K562 (cell line): ENCODE measurements around the gene RCSD1. TPM values are rescaled to one million over a fixed set of nuclear protein-coding genes. Genes with fewer than 3 reads are reported as not detected.

Source experiments
- ATAC-seq: fragments of 200-7000 bp; cut with Tn5 transposase; 3 replicates; pipeline ENCODE4 v1.9.1; 2020; ENCODE audit warnings: moderate library complexity
- BruUV-seq: library from RNA; stranded (reverse); fragments of 400-500 nt; replicated peaks from 2 replicates; lab custom pipeline; 2021; lab: Mats Ljungman, UMichigan
- CTCF ChIA-PET: fragments of 300-600 bp; formaldehyde crosslinking; extraction: SDS; loops from one replicate; lab custom pipeline; 2021; ENCODE audit warnings: low intra/inter-chr PET ratio; lab: Yijun Ruan, JAX
- POLR2A ChIA-PET: fragments of 300-600, 350-650 bp; sonication (Branson Sonifier 250); formaldehyde crosslinking; extraction: SDS; loops from one replicate; lab custom pipeline; 2021; ENCODE audit warnings: antibody characterized with exemption, inconsistent platforms; lab: Yijun Ruan, JAX
- DNase-seq, 4 experiments: peaks; one replicate each; pipeline versions ENCODE4 v3.0.0 to v3.0.0-alpha.2; 2011 to 2018; ENCODE audit warnings: low spot score in 3 of 4, mixed read lengths in 3 of 4; ENCODE audit errors: extremely low read depth in 1 of 4
- FAIRE-seq: peaks from 2 replicates; lab custom pipeline; 2011; peaks lifted over from hg19 to GRCh38; lab: Jason Lieb, UNC
- H2AFZ ChIP-seq: 2 replicates; pipeline ENCODE4 v1.6.0; 2011; ENCODE audit warnings: low read depth, low read length, control low read depth, inconsistent platforms
- H3K27ac ChIP-seq: fragments of 200-600 bp; 3 replicates; pipeline ENCODE4 v1.8.0; 2011; ENCODE audit warnings: low read depth, mild to moderate bottlenecking, control low read depth, inconsistent platforms, low read length, moderate library complexity, mixed read lengths; ENCODE audit errors: extremely low read depth
- H3K27me3 ChIP-seq, 2 experiments: fragments of 300-600 bp in 1 of 2; 2 replicates in 1 of 2; 3 replicates in 1 of 2; pipeline versions ENCODE4 v1.6.0 to v1.8.0; 2011; ENCODE audit warnings: inconsistent platforms in 2 of 2, low read length in 2 of 2, mild to moderate bottlenecking in 1 of 2, mixed read lengths in 1 of 2, moderate library complexity in 1 of 2; ENCODE audit not compliant: control insufficient read depth in 2 of 2, insufficient read depth in 2 of 2
- H3K36me3 ChIP-seq: fragments of 300-600 bp; 3 replicates; pipeline ENCODE4 v1.8.0; 2011; ENCODE audit warnings: mild to moderate bottlenecking, low read length, inconsistent platforms; ENCODE audit not compliant: control insufficient read depth, insufficient read depth
- H3K4me1 ChIP-seq, 2 experiments: fragments of 200-600 bp in 1 of 2; replicated peaks in 1 of 2; 2 replicates in 1 of 2; 3 replicates in 1 of 2; pipeline versions ENCODE4 v1.5.1 to v1.8.0; 2011; ENCODE audit warnings: inconsistent platforms in 2 of 2, low read length in 2 of 2, mild to moderate bottlenecking in 1 of 2, mixed read lengths in 1 of 2, moderate library complexity in 1 of 2; ENCODE audit not compliant: control insufficient read depth in 2 of 2, insufficient read depth in 2 of 2
- H3K4me2 ChIP-seq: 2 replicates; pipeline ENCODE4 v1.6.1; 2011; ENCODE audit warnings: low read length, control low read depth, inconsistent platforms, mixed read lengths; ENCODE audit not compliant: insufficient read depth
- H3K4me3 ChIP-seq: fragments of 200-600 bp; sonication (generic), shearing (Covaris generic); 2 replicates; pipeline ENCODE4 v1.5.1; 2016; ENCODE audit warnings: control low read depth, inconsistent platforms
- H3K79me2 ChIP-seq: fragments of 200-600 bp; 3 replicates; pipeline ENCODE4 v1.8.0; 2011; ENCODE audit warnings: low read length, inconsistent platforms; ENCODE audit not compliant: control insufficient read depth, insufficient read depth
- H3K9ac ChIP-seq, 2 experiments: 2 replicates each; pipeline versions ENCODE4 v1.6.0 to v1.6.1; 2011; ENCODE audit warnings: low read depth in 2 of 2, low read length in 2 of 2, control low read depth in 1 of 2, inconsistent platforms in 1 of 2, mild to moderate bottlenecking in 1 of 2, mixed read lengths in 1 of 2; ENCODE audit not compliant: insufficient read depth in 1 of 2
- H3K9me1 ChIP-seq: one replicate; pipeline ENCODE4 v1.6.0; 2011; ENCODE audit warnings: inconsistent platforms, mild to moderate bottlenecking, low read length, moderate library complexity; ENCODE audit not compliant: control insufficient read depth, insufficient read depth
- H3K9me3 ChIP-seq: replicated peaks from 2 replicates; pipeline ENCODE4 v1.5.1; 2011; ENCODE audit warnings: low read depth, low read length, inconsistent platforms; ENCODE audit not compliant: control insufficient read depth, insufficient read depth
- H4K20me1 ChIP-seq: replicated peaks from 2 replicates; pipeline ENCODE4 v1.6.1; 2011; ENCODE audit warnings: low read length, inconsistent platforms, mixed read lengths; ENCODE audit not compliant: control insufficient read depth, insufficient read depth
- ELF2 ChIP-seq: fragments of 250-450 bp; sonication (Bioruptor Pico); IDR thresholded peaks from 2 replicates; pipeline ENCODE4 v1.5.0; 2021; ENCODE audit warnings: mild to moderate bottlenecking
- JUND ChIP-seq, 2 experiments: IDR thresholded peaks; 2 replicates in 1 of 2; 3 replicates in 1 of 2; pipeline ENCODE4 v1.6.1; 2011; ENCODE audit warnings: borderline replicate concordance in 2 of 2, low read depth in 2 of 2, low read length in 2 of 2, improper control_type of control experiment in 1 of 2, missing biosample characterization in 1 of 2, missing genetic modification characterization in 1 of 2, missing genetic modification reagents in 1 of 2
- PRMT5 ChIP-seq: sonication (generic); formaldehyde crosslinking; IDR thresholded peaks from 2 replicates; pipeline ENCODE4 v1.5.0; 2020; ENCODE audit warnings: missing genetic modification reagents
- SAP30 ChIP-seq: fragments of 200-600 bp; sonication (generic); IDR thresholded peaks from 2 replicates; pipeline ENCODE4 v1.6.1; 2012; ENCODE audit warnings: borderline replicate concordance, low read depth, mild to moderate bottlenecking, moderate library complexity, low read length, control low read depth, inconsistent platforms; ENCODE audit not compliant: insufficient read depth, poor library complexity, severe bottlenecking
- XRCC5 ChIP-seq: fragments of 200-400 bp; formaldehyde crosslinking; IDR thresholded peaks from 2 replicates; pipeline ENCODE4 v1.6.1; 2017; ENCODE audit warnings: low read depth, mild to moderate bottlenecking, low read length
- ZNF140 ChIP-seq: fragments of 250-450 bp; sonication (Bioruptor Pico); IDR thresholded peaks from 2 replicates; pipeline ENCODE4 v1.8.0; 2021; ENCODE audit warnings: moderate library complexity, mild to moderate bottlenecking, inconsistent platforms
- ZNF146 ChIP-seq: IDR thresholded peaks from one replicate; pipeline ENCODE4 v1.6.1; 2018; ENCODE audit warnings: missing compliant biosample characterization; ENCODE audit not compliant: unreplicated experiment
- ZNF217 ChIP-seq: sonication (generic); formaldehyde crosslinking; IDR thresholded peaks from 2 replicates; pipeline ENCODE4 v1.8.0; 2022; ENCODE audit warnings: mild to moderate bottlenecking, missing genetic modification reagents
- WGBS: fragments of 100-300 bp; shearing (Covaris generic); methylation state at CpG from one replicate; pipeline ENCODE4 v1.1.6; 2016; ENCODE audit warnings: low coverage, mixed read lengths; ENCODE audit not compliant: insufficient coverage; ENCODE audit errors: missing lambda C conversion rate; 5-methylcytosine and 5-hydroxymethylcytosine counted together
- in situ Hi-C: fragments of 300-500 bp; cut with MboI; formaldehyde crosslinking; loops from 4 replicates; pipeline ENCODE4 v1.15.0; 2018; ENCODE audit warnings: inconsistent platforms, mixed read lengths
- intact Hi-C: fragments of 100-400 bp; cut with micrococcal nuclease; formaldehyde crosslinking; loops from 2 replicates; pipeline ENCODE4 v1.14.2; 2022
- polyA plus RNA-seq, 8 experiments: library from polyadenylated mRNA; depleted of rRNA in 4 of 8; stranded (reverse) in 5 of 8; unstranded in 3 of 8; fragments of >200 nt; fragmentation: Nextera tagmentation in 2 of 8; fragmentation: Illumina TruSeq in 1 of 8; extraction: Ambion mirVana in 2 of 8; extraction: Trizol in 1 of 8; gene quantifications; 2 replicates each; pipeline versions ENCODE4 v1.2.1 to v1.2.3, GENCODE V29; 2011 to 2014; ENCODE audit warnings: inconsistent platforms in 1 of 8, missing spikeins in 1 of 8
- total RNA-seq, 7 experiments: library from RNA; depleted of rRNA in 6 of 7; stranded (reverse); fragments of >200 nt in 6 of 7; fragmentation: Illumina TruSeq in 2 of 7; extraction: Trizol in 2 of 7; gene quantifications; 2 replicates each; pipeline versions ENCODE4 v1.2.1 to v1.2.3, GENCODE V29; 2011 to 2021; ENCODE audit warnings: low replicate concordance in 1 of 7
- TF ChIP-seq, protein P1 (sequence below): fragments of 250-450 bp; sonication (Bioruptor Pico); IDR thresholded peaks from 2 replicates; pipeline ENCODE4 v1.4.0; 2020; ENCODE audit warnings: mild to moderate bottlenecking

RCSD1 gene
- total and polyA plus RNA-seq, 9 of the 15 experiments (the other 6 are each of a cell fraction or from before 2014, with no cell fraction given): 7.8 to 69.8 (median 45.3) TPM

DNA sequence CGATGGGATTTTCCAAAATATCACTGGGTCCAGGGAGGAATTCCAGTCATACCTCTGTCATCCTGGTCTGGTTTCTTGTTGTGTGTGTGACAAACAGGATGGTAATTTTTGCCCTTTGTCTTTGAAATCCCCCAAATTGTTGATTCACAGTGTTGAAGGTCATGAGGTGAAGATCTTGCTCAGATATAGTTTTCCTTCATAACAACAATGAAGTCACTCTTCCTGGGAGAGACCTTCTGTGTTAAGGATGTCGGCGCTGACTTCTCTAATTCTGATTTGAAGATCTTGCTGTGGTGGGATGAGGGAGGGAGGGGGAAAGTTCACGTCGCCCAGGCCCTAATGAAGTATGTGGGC, 59.5 kb downstream of the RCSD1 start:
- CTCF ChIA-PET: interaction anchor here (1.7 to 3.4 kb wide), 2 partner anchors 89 to 288 kb away, joined by 10 to 45 read pairs; no protein-coding TSS in a partner anchor
- Histone ChIP-seq H3K36me3 (peaks cover 75% of the 10 kb centered on the region), H3K79me2 (no peaks in the 10 kb centered on the region), H4K20me1 (no peaks in the 10 kb centered on the region), H3K27me3 (no peaks in the 10 kb centered on the region), H3K9me3 (no peaks in the 10 kb centered on the region), H3K9me1 (no peaks in the 10 kb centered on the region), H3K4me3 (no peak overlapping the region), H3K9ac (no peak overlapping the region), H3K4me2 (no peak overlapping the region), H3K4me1 (peaks cover 9 to 12% of the 10 kb centered on the region in 2 experiments; a peak in 4 of 5 replicates), H2AFZ (no peak overlapping the region), H3K27ac (no peak overlapping the region)
- no peak for TF ChIP-seq XRCC5
- no peak for TF ChIP-seq ZNF140
- no peak for TF ChIP-seq SAP30
- TF ChIP-seq ZNF146 (CRISPR knock-in tag): no peak
- TF ChIP-seq PRMT5 (CRISPR knock-in tag): 0 out of 2 replicates have a peak, but pooled peaks have one; percentile 41
- TF ChIP-seq, protein P1, sequence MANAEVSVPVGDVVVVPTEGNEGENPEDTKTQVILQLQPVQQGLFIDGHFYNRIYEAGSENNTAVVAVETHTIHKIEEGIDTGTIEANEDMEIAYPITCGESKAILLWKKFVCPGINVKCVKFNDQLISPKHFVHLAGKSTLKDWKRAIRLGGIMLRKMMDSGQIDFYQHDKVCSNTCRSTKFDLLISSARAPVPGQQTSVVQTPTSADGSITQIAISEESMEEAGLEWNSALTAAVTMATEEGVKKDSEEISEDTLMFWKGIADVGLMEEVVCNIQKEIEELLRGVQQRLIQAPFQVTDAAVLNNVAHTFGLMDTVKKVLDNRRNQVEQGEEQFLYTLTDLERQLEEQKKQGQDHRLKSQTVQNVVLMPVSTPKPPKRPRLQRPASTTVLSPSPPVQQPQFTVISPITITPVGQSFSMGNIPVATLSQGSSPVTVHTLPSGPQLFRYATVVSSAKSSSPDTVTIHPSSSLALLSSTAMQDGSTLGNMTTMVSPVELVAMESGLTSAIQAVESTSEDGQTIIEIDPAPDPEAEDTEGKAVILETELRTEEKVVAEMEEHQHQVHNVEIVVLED (CRISPR knock-in tag): no peak
- TF ChIP-seq ZNF217 (CRISPR knock-in tag): no peak
- TF ChIP-seq ELF2 (CRISPR knock-in tag): no peak
- no peak for TF ChIP-seq JUND (IDR thresholded peaks at IDR 0.05; ENCODE audit: borderline replicate concordance, low read depth, low read length)
- TF ChIP-seq JUND (tag; IDR thresholded peaks at IDR 0.05; ENCODE audit: borderline replicate concordance, low read depth, low read length): no peak
- POLR2A ChIA-PET: interaction anchor here (0.7 to 1.2 kb wide), 2 partner anchors 24 to 126 kb away, joined by 3 read pairs; no protein-coding TSS in a partner anchor
- DNase-seq (no peak), FAIRE-seq (no peak), ATAC-seq (no peak)
- intact Hi-C loops: loop anchor here (2.0 to 10.0 kb wide), 6 partner anchors 57 to 622 kb away; no protein-coding TSS in a partner anchor
- in situ Hi-C loops: loop anchor here (25.0 kb wide), 2 partner anchors 1502 to 1677 kb away; no protein-coding TSS in a partner anchor
- no TSS peak for BruUV-seq
- WGBS: 84% methylated on average over 5 of the region's 5 CpGs
